Left hindlimb (tissue), 1 donor: ENCODE measurements around the gene MICALL1.

ENCODE experiments used
- DNase-seq: peaks from one replicate; pipeline ENCODE4 v3.0.0-alpha.2; 2018

Gene MICALL1, protein sequence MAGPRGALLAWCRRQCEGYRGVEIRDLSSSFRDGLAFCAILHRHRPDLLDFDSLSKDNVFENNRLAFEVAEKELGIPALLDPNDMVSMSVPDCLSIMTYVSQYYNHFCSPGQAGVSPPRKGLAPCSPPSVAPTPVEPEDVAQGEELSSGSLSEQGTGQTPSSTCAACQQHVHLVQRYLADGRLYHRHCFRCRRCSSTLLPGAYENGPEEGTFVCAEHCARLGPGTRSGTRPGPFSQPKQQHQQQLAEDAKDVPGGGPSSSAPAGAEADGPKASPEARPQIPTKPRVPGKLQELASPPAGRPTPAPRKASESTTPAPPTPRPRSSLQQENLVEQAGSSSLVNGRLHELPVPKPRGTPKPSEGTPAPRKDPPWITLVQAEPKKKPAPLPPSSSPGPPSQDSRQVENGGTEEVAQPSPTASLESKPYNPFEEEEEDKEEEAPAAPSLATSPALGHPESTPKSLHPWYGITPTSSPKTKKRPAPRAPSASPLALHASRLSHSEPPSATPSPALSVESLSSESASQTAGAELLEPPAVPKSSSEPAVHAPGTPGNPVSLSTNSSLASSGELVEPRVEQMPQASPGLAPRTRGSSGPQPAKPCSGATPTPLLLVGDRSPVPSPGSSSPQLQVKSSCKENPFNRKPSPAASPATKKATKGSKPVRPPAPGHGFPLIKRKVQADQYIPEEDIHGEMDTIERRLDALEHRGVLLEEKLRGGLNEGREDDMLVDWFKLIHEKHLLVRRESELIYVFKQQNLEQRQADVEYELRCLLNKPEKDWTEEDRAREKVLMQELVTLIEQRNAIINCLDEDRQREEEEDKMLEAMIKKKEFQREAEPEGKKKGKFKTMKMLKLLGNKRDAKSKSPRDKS

DNA sequence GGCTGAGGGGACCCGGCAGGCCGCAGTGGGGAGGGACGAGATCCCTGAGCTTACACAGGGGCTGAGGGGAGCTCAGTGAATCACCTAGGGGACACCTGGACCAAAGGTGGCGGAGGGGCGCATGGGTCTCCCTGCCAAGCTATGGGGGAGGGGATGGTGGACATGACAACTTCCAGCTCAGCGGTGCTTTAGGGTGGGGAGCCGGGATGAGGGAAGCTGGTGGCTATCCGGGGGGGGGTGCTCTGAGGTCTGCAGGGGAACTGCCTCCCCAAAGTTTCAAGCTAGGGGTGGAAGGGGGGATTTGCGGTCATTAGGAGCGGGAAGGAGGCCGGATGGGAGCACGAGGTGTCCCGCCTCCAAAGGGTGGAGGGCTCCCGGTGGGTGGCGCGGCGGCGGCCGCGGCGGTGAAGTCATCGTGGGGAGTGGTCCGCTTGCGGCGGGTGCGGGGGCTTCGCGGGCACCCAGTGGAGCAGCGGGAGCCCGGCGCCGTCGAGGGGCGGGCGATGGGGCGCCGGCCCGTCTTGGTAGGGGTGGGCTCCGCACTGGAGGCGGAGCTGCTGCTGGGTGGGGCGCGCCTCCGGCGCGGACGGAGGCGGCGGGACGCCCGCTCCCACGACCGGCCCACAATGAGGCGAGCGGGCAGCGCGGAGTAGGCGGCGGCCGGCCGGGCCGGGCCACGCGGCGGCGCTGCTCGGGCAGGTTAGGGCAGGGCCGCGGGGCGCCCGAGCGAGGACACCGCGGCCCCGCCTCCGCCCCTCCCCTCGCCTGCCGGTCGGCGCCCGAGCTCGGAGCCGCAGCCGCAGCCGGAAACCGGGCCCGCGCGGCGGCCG lies at the start of gene MICALL1:
MICALL1 (plus strand) TSS at position 764 of the 830 bp plus-strand sequence. CDS start 126 bp downstream, outside the sequence.
- DNase-seq = peak; percentile 77

DNA sequence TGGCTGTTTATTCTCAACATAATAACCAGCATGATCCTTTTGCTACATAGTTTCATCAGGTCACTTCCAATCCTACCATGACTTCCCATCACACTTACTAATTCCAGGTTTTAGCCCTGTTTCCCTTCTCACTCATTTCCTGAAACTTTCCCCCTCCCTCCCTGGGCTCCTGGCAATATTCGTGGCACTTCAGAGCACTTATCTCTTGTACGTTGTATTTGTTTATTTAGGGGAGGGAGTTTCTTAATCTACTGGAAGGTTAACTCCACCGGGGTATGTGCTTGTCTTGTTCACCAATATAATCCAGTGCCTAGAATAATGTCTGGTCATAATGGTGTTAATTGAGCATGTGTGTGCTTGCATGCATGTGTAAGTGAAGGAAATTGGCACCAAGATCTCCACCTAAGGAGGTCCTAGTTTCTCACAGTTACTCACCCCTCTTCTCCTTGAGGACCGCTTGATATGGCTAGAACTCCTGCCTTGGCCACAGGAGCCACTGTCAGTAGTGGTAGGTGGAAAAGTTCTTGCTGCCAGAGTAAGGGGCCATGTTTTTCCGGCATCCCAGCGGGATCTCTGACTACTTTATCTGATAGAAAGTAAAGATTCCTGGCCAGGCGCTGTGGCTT lies 45.2 kb upstream of the MICALL1 start:
- DNase-seq = no peak

DNA sequence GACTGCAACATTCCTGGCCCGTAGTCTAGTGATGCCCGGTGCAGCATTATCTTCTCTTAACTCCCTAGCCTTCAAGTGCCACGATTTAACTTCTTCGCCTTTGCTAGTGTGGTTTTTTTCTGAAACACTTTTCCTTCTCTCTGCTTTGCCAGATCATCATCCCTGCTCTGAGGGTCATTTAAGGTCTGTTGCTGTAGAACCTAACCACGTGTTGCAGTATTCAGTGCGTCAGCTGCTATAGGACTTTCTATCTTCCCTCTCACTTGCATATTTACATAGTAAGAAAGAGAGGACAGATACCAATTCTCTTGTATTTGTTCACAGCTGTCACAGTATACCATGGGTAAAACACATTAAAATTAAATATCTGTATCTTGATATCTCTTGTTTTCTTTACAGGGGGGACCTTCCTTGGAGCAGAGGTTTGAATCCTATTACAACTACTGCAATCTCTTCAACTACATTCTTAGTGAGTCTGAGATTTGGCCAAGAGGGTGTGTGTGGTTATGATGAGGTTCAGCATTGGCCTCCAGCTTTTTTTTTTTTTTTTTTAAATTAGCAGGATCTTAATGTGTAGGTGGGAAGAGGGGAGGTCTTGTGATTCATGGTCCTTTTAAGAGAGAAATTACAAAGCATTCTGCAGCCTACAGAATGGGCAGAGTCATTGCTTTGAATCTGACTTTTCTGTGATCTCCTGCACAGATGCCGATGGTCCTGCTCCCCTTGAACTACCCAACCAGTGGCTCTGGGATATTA lies 43.3 kb upstream of the MICALL1 start:
- no peak for DNase-seq

DNA sequence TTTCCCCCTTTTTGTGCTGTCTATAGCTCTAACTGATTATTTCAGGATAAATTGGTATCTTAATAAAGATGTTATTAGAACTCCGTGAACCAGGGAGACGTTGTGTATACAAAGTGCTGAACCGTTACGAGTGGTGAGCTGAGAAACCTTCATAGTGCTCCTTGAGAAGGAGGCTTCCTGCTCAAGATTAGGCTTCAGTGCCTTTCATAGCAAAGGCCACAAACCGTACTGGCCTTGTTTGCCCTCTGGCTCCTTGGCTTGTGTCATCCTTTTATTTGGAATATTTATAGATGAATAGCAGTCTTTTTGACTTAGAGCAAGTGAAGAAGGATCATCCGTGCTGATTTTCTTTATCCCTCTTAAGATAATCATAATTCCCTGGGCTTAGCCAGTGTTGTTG lies 40.6 kb upstream of the MICALL1 start:
- no peak for DNase-seq

DNA sequence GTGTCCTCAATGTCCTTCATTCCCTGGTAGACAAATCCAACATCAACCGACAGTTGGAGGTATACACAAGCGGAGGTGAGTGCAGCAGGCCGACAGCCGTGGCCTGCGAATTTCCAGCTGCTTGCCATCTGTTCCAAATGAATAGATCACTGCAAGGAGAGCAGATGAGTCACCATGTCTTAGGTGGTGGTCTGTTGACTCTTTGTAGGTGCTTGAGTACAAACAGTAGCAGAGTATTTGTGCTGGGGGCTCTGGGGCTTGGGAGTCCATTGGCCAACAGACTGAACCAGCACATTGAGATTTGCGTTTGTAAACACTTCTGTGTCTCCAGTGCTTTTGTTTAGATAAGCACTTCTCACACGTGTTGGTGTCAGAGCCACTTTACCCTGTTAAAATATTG lies 35.8 kb upstream of the MICALL1 start:
- no peak for DNase-seq

DNA sequence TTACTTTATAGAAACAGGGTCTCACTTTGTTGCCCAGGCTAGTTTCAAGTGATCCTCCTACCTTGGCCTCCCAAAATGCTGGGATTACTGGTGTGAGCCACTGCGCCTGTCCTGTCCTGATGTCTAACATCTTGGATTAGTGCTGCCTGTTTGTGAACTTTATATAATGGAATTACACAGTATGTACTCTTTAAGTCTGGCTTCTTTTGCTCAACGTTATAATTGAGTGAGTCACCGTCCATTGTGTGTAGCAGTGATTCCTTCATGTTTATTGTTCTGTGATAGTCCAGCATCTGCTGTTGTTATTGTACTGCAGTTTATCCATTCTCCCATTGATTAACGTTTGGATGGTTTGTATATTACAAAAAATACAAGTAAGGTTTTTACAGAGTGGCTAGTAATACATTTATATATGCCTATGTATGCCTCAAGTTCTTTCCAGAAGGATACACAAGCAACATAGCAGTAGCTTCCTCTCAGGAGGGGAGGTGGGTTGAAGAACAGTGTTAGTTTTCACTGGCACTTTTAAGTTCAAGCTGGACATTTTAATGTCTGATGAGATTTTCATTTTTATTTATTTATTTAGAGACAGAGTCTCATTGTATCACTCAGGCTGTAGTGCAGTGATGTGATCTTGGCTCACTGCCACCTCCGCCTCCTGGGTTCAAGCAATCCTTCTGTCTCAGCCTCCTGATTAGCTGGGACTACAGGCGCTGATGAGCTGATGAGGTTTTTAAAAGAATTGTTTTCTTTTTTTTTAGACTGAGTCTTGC lies 25.2 kb upstream of the MICALL1 start:
- DNase-seq = no peak

DNA sequence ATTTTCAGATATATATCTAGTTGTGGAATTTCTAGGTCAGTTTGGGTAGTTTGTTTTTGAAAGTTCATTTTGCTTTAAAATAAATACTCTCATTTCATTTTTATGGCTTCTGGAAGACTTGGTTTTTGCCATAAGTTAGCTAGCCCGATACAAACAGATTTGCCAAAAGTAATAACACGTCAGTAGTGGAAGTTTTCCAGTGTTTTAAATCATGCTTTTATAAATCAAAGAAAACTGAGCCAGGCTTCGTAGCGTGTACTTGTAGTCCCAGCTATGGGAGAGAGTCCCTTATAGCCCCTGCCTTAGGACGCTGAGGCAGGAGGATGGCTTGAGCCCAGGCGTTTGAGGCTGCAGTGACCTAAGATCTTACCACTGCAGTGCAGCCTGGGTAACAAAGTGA lies 21.7 kb upstream of the MICALL1 start:
- no peak for DNase-seq

DNA sequence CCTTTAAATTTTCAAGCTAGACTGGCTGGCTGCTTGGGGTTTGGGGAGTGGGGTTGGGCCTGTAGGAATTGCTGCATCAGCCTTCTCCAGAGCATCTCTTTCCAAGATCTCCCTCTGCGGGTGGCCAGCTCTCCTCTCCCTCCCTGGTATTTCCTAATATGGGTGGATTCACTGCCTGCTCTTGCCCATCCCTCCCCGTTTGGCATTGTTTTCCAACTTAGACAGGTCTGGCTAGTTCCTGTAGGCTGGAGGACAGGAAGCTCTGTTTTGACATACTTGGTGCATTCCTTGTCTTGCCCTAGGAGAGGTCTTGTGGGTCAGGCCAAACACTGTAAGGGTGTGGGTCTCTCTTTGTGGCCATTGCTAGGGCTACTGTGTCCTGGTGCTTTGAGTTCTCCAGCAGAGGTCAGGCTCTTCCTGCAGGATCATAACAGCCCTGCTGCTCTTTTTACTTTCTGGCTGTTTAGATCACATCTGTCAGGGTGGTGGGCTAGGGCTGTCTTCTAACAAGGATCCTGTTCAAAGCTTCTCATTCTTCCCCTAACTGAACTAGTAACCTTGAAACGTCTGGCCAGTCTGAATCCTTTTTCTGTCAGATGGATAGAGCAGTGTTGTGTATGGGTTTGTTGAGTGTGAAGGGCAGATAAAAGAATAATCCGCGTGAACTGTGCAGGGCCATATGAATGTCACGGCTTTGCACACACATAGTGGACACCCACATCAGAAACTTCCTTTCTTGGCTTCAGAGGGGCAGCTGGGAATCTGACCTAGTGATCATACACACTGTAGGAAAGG lies 18.3 kb upstream of the MICALL1 start:
- DNase-seq = peak; percentile 53

DNA sequence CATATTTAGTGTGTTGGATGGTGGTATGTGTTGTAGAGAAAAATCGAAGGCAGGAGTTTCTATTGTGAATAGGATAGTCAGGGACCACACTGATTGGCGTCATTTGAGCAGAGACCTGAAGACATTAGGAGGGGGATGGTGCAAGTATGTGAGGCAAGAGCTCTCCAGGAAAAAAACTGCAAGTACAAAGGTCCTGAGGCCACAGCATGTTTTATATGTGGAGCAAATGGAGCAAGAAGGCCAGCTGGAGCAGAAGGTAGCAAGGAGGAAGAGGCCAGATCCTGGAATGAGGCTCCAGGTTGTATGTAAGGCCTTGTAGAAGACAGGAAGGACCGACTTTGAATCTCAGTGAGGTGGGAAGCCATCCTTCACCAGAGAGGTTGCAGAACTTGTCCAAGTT lies 14.2 kb upstream of the MICALL1 start:
- no peak for DNase-seq

DNA sequence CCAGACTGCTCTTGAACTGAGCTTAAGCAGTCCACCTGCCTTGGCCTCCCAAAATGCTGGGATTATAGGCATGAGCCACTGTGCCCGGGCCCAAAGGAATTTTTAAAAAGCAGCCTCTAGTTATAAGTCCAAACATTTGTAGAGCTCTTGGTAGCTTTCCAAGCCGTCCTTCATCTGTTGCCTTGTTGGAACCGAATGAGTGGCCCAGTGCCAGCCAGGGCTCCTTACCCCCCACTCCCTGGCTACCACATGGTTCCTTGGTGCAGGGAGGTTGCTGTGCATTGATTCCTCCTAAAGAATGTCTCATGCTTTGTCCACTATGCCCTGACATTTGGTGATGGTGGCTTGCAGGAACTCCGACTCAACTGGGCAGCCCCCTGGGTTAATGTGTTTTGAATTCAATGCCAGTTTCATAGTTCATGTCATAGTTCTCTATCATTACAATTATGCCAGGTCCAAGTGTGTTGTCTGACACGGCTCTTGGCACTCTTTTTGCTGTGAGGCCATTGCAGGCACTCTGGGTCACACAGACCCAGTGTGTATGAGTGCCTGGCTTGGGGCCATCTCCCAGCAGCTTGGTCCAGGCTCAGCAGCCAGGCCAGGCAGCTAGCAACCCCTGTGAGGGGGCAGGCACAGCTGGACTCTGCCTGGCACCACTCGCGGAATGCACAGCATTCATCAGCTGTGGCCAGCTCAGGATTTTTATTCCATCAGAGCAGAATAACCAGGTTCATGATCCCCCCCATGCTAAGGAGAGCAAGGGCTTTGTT lies 13.3 kb upstream of the MICALL1 start:
- peak; percentile 62 for DNase-seq

DNA sequence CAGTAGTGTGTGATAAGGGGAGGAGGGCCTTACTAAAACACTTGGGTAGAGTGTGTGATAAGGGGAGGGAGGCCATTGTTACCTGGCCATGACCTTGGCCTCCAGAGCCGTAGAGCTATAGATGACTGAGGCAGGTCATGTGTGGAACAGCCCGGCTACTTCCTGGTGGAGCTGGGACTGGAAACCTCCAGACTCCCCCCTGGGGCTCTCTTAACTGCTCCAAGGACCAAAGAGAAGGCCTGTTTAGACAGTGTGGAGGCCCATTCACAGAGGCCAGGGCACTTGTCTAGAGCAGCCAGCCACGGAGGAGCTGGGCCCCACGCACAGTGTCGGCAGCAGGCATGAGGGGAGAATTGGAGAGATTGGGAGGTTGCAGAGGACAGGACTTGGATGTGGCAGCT lies 12.5 kb upstream of the MICALL1 start:
- DNase-seq = no peak

DNA sequence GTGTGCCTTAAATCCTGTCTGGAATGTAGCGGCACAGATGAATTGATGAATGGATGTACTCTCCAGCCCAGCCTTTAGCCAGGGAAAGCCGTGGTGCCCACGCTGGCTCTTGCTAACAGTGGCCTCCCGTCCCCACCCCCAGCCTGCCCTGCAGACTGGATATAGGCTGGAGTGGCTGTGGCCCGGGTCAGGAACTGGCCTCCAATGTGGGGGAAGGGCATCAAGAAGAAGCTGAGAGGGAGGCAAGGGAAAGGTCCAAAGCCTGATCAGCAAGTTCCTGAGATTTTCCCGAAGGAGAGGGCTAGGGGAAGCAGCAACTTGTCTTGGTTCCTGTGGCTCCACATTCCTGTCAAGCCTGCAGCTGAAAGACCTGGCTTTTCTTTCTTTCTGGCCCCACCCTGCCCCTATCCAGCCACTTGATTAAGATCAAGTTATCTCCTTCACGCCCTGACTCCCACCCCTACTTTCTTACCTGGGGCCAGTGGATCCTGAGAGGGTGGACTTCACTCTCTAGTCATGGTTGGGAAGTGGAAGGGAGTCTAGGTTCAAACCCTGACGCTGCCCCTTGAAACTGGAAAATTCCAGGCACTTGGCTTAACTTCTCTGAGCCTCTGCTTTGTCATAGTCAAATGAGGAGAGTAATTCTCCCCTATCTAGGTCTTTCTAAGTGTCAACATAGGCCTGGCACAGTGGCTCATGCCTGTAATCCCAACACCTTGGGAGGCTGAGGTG lies 11.0 kb upstream of the MICALL1 start:
- no peak for DNase-seq

DNA sequence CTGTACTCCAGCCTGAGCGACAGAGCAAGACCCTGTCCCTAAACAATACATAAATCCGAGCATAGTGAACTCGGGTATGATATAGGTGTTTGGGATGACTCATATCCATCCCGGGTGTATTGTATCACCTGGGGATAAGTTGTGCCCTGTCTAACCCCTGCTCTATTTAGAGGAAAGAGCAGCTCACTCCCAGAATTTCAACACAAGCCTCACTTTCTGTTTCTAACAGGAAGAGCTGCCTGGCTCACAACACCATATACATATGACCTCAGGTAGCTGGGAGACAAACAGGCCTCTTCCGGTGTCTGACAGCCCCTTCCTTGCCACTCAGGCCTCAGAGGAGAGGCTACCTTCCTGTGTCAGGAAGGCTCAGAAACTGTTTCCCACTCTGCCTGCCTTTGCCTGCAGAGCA lies 9.9 kb upstream of the MICALL1 start:
- no peak for DNase-seq

DNA sequence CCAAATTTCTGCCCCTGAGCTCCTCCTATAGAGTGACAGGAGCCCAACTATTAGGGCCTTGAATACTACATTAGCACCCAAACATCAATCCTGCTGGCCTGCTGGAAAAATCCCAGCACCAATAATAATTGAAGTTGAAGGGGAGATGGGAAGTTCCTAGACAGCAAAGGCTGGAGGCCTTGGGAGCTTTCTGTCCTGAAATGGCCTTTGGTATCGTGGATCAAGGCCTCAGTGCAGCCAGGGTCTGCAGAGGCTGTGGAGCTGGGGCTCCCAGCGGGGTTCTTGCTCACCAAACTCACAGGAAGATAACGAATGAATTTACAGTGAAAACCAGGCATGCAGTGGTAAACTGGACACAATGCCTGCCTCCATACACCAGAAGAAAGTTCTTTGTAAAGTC lies 9.2 kb upstream of the MICALL1 start:
- DNase-seq = no peak

DNA sequence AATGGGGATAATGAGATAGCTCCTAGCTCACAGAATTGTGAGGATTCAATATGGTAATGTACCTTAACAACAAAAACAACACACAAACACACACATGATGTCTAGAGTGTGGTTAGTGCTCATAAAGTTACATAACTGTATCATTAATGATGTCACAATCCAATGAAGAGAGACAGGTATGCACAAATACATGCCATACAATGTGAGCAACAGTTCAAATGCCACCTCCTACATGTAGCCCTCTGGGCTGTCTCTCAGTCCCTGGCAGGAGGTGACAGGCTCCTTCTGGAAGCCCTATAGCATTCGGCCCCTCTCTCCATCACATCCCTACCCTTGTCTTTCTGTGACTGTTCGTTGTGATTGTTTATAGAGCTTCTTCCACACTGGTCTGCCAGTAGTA lies 8.3 kb upstream of the MICALL1 start:
- DNase-seq = no peak

DNA sequence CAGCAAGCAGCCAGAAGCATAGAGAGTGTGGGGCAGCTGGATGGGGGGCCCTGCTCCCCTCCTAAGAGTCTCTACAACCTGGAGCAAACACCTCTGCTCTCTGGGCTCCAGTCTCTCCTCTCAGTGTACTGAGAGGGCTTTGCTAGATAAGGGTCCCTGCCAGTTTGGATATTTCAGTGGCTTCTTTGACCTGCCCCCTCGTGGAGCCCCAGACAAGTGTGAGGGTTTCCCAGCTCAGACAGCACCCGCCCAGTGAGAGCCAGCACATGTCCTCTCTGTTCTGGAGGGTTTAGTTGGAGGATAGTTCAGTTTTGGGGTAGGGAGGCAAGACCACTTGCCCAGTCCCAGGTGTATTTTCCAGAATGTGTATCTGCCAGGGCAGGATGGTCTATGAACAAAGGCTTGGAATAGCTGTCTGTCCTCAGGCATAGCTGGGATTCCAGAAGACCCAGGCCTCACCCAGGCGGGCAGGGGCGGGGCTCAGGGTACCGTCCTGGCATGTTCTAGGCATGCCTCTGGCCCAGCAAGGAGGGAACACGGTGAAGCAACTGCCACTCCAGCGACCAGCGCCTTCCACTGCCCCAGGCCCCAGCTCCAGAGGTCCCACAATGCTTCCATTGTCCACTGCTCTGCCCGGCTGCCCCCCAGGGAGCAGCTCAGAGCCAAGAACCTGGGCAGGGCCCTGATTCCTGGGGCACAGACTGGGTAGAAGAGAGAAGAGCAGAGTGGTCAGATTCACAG lies 7.5 kb upstream of the MICALL1 start:
- DNase-seq = no peak

DNA sequence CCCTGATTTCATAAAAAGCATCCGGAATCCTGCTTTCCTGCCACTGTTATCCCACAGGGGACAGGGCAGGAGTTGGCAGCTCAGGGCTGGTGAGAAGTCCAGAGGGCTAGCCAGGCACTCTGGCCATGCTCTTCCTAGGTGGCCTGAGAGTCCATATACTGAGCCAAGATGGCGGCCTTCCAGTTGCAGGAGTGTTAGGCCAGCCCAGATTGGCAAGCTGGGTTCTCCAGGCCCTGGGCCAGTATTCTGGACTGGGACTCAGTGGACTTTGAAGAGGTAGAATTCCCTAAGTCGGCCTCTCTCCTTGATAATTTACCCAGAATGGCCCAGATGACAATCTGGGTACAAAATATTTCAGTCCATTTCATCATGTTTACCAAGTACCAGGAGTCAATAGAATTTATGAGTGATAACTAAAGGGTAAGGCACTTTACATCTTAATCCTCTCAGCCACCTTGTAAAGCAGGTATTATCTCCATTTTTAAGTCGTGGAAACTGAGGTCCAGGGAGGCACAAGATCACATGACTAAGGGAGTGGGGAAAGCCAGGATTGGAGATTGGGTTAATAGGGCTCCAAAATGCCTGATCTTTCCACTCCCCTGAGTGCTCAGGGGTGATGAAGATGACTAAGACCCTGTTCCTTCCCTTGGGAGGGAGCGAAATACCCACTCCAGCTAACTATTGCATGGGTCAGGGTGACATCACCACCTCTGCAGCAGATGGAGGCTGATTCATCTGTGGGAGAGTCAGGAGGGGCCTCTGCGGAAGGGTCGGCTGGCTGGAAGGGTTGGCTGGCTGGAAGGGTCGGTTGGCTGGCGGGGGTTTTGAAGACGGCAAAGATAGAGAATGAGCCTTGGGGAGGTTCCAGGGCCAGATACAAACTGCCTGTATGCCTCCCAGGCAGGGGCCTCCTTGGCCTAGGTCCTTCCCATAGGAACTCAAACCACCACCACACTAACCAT lies 1.2 kb upstream of the MICALL1 start:
- peak; percentile 69 for DNase-seq
